HG02870 (cell line): Measurements from ENCODE around the gene FBLN7.
"Not testable (repeated sequence)": the region's sequence is repeated elsewhere in the genome, so short reads cannot be mapped to it uniquely, and the experiment has no call there.

Experiments used
- ATAC-seq: cut with Tn5 transposase; IDR thresholded peaks from one replicate; pipeline ENCODE4 v1.9.1; 2021; ENCODE audit warnings: mild to moderate bottlenecking, moderate library complexity; ENCODE audit not compliant: unreplicated experiment

FBLN7 gene

DNA sequence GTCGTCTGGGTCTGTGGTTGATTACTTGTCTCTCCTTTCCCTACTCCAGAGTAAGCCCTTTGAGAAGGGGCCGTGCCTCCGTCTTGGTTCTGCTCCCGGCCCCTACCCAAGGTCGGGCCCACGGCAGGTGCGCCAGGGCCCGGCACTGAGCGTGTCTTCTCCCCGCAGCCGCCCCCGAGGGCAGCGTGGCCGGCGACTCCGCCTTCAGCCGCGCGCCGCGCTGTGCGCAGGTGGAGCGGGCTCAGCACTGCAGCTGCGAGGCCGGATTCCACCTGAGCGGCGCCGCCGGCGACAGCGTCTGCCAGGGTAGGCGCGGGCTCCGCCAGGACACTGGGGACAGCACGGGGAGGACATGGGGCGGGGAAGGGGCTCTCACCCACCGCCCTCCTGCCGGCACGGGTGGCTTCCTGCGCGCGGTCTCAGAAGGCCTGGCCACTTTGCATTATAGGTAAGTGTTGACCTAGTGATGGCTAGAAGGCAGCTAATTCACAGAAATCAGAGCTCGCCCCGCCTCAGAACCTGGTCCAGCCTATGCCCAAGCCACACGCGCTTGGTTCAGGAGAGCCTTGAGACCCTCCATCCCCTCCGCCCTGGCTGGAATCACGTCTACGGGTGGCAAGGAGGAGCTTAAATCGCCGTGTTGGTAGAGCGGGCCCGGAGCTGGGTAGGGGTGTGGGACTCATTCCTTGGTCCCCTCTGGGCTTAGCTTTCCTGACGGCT lies 43.5 kb downstream of the FBLN7 start:
- no peak for ATAC-seq

GRCh38 chr2:112182581-112183034 lies 44.4 kb downstream of the FBLN7 start:
- ATAC-seq, result no peak

DNA sequence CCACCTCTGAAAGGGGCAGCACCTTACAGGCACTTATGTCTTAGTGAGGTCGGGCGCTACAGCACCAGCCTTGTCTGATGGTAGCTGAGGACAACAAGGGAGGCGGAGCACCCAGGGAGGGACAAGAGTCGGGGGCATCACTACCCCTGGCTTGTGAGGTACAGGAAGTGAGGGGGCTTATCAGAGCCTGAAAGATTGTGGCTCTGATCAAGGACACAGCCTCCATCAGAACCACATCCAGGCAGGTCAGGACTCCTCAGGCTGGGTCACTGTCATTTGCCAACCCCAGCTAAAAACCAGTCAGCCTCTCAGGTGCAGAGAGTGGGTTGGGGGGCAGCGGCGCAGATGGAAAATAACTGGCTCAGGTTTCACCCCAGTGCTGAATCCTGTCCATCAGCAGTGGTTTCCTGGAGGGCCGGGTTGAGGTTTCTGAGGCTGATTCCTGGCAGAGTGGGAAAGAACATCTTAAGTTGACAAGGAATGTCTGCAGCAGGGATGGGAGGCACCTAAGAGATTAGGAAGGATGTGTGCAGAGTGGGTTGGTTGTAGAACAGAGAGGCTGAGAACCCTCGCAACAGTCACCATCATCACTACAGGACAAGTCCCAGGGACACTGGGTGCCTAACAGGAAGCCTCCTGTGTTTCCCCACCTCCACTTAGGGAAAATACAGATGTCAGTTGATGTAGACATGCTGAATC lies 45.3 kb downstream of the FBLN7 start:
- no peak for ATAC-seq

DNA sequence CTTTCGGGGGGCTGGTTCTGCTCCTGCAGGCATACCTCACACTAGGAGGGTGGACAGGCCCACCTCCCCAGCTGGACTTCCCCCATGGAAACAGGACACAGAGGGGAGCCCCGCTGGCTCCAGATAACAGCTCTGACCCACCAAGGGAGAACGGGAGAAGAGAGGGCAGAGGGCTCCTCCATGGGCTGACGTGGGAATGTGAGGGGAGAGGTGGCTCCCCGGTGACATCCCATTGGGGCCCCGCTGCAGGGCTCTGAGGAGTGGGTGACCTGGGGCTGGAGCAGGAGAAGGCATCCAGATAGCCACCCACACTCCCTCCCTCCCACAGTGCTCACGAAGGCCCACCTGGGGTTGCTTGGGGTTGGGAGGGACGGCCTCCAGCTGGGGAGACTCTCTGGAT lies 45.9 kb downstream of the FBLN7 start:
- no peak for ATAC-seq

- ATAC-seq, result no peak
Measured at GRCh38 chr2:112185131-112185530, 46.9 kb downstream of the FBLN7 start.

DNA sequence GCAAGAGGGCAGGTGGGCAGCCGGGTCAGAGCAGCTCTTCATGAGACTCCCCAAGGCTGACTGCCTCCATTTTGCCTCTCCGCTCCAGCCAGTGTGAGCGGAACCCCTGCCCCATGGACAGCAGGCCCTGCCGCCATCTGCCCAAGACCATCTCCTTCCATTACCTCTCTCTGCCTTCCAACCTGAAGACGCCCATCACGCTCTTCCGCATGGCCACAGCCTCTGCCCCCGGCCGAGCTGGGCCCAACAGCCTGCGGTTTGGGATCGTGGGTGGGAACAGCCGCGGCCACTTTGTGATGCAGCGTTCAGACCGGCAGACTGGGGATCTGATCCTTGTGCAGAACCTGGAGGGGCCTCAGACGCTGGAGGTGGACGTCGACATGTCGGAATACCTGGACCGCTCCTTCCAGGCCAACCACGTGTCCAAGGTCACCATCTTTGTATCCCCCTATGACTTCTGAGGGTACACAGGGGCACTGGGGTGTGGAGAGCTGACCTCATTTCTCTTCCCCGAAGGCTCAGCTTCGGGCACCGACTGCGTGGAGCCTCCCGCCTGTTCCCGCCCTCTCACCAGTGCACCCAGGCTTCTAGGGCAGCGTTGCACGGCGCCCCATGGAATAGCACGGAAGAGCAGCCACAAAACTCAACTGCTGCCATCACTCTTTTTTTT lies 49.0 kb downstream of the FBLN7 start:
- ATAC-seq, result no peak

- ATAC-seq, result no peak
Measured at GRCh38 chr2:112187805-112188596, 49.8 kb downstream of the FBLN7 start.

- no peak for ATAC-seq
Measured at GRCh38 chr2:112189001-112189556, 50.9 kb downstream of the FBLN7 start.

DNA sequence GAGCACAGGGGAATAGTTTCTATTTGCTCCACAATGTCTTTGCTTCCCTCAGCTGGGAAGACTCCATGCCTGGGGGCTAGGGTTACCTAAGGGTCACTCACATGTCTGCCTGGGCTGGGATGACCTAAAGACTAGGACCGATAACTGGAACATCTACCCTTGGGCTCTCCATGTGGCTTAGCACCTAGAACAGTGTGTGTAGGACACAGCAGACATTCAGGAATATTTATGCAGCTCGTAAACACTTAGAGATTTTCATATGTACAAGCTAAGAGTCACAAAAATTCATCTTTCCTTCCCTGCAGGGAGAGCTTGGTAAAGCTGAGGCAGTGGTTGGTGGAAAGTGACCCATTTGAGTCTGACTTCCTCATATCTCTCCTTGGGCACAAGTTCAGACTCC lies 55.8 kb downstream of the FBLN7 start:
- no peak for ATAC-seq

GRCh38 chr2:112194482-112194881 lies 56.3 kb downstream of the FBLN7 start:
- no peak for ATAC-seq

GRCh38 chr2:112195167-112195766 lies 57.1 kb downstream of the FBLN7 start:
- no peak for ATAC-seq

DNA sequence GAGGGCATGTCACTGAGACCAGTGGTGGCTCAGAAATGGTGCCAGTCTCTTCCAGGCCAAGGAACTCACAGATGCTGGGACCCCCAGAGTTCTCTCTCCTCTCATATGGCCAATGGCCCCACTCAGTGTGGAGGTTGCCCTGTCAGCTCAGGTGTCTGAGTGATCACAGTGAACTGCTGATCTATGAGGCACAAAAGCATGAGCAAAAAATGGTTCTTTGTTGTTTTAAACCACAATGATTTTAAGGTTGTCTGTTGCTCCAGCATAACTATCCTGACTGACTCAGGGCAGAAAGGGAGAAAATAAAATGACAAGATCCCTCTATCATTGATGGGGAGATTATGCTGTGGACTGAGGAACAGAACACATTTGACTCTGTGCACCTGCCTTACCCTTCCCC lies 57.8 kb downstream of the FBLN7 start:
- no peak for ATAC-seq

- no peak for ATAC-seq
Measured at GRCh38 chr2:112197868-112198267, 59.7 kb downstream of the FBLN7 start.

DNA sequence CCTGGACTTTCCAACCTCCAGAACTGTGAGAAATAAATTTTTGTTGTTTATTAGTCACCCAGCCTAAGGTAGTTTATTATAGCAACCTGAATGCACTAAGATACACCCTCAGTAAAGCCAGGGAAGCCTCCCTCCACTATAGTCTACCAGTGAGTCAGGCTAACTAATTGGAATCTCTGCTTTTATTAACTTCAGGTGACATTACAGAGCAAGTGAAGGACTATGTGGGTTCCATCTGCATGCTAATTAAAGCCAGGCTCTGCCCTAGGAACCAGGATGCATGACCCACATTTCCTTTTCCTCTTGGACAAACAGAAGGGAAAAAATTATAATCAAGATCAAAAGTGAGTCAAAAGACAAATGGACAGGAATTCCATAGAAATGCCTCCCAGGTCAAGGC lies 60.6 kb downstream of the FBLN7 start:
- ATAC-seq, result no peak

GRCh38 chr2:112199188-112199587 lies 61.0 kb downstream of the FBLN7 start:
- peak; percentile 83 for ATAC-seq

DNA sequence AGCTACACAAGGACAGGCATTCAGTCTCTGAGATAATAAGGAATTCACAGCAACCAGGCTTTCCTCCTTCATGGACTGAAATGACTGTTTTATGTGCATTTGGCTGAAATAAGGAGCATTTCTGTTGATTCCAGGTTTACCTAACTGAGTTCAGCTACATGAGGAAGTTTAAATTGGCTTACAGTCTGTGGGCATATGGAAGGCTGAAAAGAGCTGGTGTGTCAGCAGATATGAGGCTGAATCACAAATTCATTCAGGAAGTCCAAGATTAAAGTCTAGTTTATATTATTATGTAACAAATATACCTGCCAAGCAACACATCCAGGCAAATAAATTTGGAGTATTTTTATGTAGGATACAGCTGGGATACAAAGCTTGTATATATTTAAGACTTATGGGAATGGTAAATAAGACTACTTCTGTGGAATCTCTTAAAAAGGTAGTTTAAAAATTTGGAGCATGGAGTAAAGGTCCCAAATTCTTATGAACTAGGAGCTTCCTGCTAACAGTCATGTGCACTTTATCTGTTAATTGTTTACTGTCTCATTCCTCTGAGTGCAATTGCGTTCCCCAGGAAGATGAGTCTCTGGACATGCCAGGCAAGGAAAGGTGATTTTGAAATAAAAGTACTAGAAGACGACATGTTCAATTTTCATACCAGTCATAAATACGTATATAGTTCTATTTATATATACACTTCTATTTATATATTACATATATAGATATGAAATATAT lies 63.7 kb downstream of the FBLN7 start:
- ATAC-seq, result no peak

DNA sequence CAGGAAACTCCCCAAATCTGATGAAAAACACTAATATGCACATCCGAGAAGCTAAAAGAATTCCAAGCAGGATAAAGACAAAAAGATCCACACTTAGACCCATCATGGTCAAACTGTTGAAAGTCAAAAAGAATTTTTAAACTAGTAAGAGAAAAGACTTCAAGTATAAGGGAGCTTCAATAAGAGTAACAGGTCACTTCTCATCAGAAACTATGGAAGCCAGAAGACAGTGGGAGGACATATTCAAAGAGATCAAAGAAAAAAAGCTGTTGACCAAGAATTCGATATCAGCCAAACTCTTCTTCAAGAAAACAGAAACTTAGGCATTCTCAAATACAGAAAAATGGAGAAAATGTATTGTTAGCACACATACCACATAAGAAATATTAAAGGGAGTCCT lies 66.2 kb downstream of the FBLN7 start:
- no peak for ATAC-seq

DNA sequence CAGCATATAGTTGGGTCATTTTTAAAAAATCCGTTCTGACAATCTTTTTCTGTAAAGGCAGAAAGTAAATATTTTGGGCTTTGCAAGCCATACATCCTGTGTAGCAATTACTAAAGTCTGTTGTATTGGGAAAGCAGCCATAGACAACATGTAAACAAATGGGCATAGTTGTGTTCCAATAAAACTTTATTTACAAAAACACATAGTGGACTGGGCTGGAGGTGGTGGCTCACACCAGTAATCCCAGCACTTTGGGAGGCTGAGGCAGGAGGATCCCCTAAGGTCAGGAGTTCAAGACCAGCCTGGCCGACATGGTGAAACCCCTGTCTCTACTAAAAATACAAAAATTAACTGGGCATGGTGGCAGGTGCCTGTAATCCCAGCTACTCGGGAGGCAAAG lies 69.7 kb downstream of the FBLN7 start:
- ATAC-seq, result not testable (repeated sequence)

GRCh38 chr2:112216167-112216566 lies 78.0 kb downstream of the FBLN7 start:
- ATAC-seq, result no peak

- ATAC-seq, result no peak
Measured at GRCh38 chr2:112217854-112218253, 79.7 kb downstream of the FBLN7 start.
